ENCODE data around the gene ATG16L2.

GRCh38 chr11:72876147-72876546 is 61.9 kb downstream of the ATG16L2 start:
- TF ChIP-seq EHMT2 (IDR thresholded peaks at IDR 0.05) (no peak), MYC (IDR thresholded peaks at IDR 0.05; ENCODE audit: low read depth, low read length) (no peak), MYC (CRISPR knock-in tag; IDR thresholded peaks at IDR 0.05; ENCODE audit: borderline replicate concordance, low read depth) (no peak), PKNOX1 (IDR thresholded peaks at IDR 0.05) (no peak), GATA2 (CRISPR knock-in tag; IDR thresholded peaks at IDR 0.05) (no peak), ZBTB33 (CRISPR knock-in tag; IDR thresholded peaks at IDR 0.05) (no peak), GABPA (tag; conservative IDR thresholded peaks at IDR 0.05; ENCODE audit: low read depth) (no peak)

Data from K562 (cell line).